Right lobe of liver (tissue), 6 donors: ENCODE data around the gene RMC1. TPM values are rescaled to one million over a fixed set of nuclear protein-coding genes. Genes with fewer than 3 reads are reported as not detected.

Experiments used
- ATAC-seq, 4 donors: fragments of 200-7000 bp; cut with Tn5 transposase; one replicate each; pipeline ENCODE4 v1.9.1; 2020; ENCODE audit warnings: mild to moderate bottlenecking in 4 of 4, moderate library complexity in 4 of 4
- DNase-seq, 3 donors: peaks; one replicate each; pipeline ENCODE4 v3.0.0-alpha.2; 2020
- H3K27ac ChIP-seq, 3 donors: fragments of 200-600 bp; one replicate each; pipeline ENCODE4 v1.8.0; 2022
- H3K27me3 ChIP-seq, 2 donors: fragments of 200-600 bp; one replicate each; pipeline ENCODE4 v1.8.0; 2022
- H3K36me3 ChIP-seq, 4 donors: fragments of 200-600 bp; sonication (generic) in 1 of 4; one replicate each; pipeline versions ENCODE4 v1.5.1 to v1.8.0; 2017 to 2022; ENCODE audit warnings: control low read depth in 1 of 4
- H3K4me1 ChIP-seq, 4 donors: fragments of 200-600 bp; sonication (generic) in 1 of 4; one replicate each; pipeline versions ENCODE4 v1.5.1 to v1.8.0; 2017 to 2022; ENCODE audit warnings: control low read depth in 1 of 4
- H3K4me3 ChIP-seq, 3 donors: fragments of 200-600 bp; one replicate each; pipeline ENCODE4 v1.8.0; 2022
- H3K9me3 ChIP-seq, 4 donors: fragments of 200-600 bp; sonication (generic) in 1 of 4; one replicate each; pipeline versions ENCODE4 v1.5.1 to v1.8.0; 2017 to 2022; ENCODE audit warnings: control low read depth in 1 of 4
- POLR2A ChIP-seq: fragments of 450-650 bp; IDR thresholded peaks from one replicate; pipeline ENCODE4 v1.6.1; 2017; ENCODE audit warnings: antibody characterized with exemption, mild to moderate bottlenecking
- WGBS: methylation state at CpG from one replicate; pipeline ENCODE4 v1.1.6; 2018; ENCODE audit warnings: low coverage, low lambda C conversion rate; ENCODE audit not compliant: insufficient coverage; ENCODE audit errors: missing lambda C conversion rate; 5-methylcytosine and 5-hydroxymethylcytosine counted together
- intact Hi-C, 2 donors: fragments of 100-400 bp; cut with DNase I; formaldehyde crosslinking; loops; one replicate each; pipeline versions ENCODE4 v1.11.2 to v1.14.1; 2022
- total RNA-seq, 6 experiments: library from RNA; depleted of rRNA in 2 of 6; stranded (reverse); fragments of >200 nt in 2 of 6; fragmentation: NEBNext Ultra II Directional in 3 of 6; extraction: Animal tissue kit (Norgen Biotek cat#: 25700) in 3 of 6; gene quantifications; one replicate each; pipeline versions ENCODE4 v1.1.0 to v1.2.4, GENCODE V29; 2016 to 2023
- TF ChIP-seq, protein P1 (sequence below), 4 donors: fragments of 200-600 bp in 3 of 4; fragments of 450-650 bp in 1 of 4; IDR thresholded peaks; one replicate each; pipeline versions ENCODE4 v1.5.1 to v1.8.0; 2016 to 2022; ENCODE audit warnings: antibody characterized with exemption in 4 of 4, mild to moderate bottlenecking in 2 of 4
- donor health status: DM: no; HTN: yes; CAD: no.
- donor health status: DM: no; HTN: no; CAD: no.
- donor health status: DM: no; HTN: no; CAD: no.
- donor health status: DM: no; HTN: yes; CAD: no.
- donor health status: DM: no; HTN: yes; CAD: no.

The RMC1 gene
- total RNA-seq, 6 experiments from 2014 or later = 16.8 to 24.5 (median 21.9) TPM

- Histone ChIP-seq H3K27me3 (no peaks in the 10 kb centered on the region), H3K9me3 (no peaks in the 10 kb centered on the region), H3K36me3 (peaks cover 0 to 50% (median 22%) of the 10 kb centered on the region in 4 donors), H3K4me3 (no peak overlapping the region), H3K27ac (peak overlapping the region in 1 of 3 donors; percentile 68), H3K4me1 (peaks cover 0 to 15% (median 0%) of the 10 kb centered on the region in 4 donors)
- peak; percentile 97 to 99 (median 98) for ATAC-seq
- DNase-seq = peak; percentile 71 to 80 (median 71)
- intact Hi-C loops = loop anchor here in 1 of 2 donors (5.0 kb wide), 1 partner anchor 71 kb away; the partner anchor contains the start of gene NPC1
- 32% methylated on average over 16 of the region's 17 CpGs for WGBS
- TF ChIP-seq, protein P1, sequence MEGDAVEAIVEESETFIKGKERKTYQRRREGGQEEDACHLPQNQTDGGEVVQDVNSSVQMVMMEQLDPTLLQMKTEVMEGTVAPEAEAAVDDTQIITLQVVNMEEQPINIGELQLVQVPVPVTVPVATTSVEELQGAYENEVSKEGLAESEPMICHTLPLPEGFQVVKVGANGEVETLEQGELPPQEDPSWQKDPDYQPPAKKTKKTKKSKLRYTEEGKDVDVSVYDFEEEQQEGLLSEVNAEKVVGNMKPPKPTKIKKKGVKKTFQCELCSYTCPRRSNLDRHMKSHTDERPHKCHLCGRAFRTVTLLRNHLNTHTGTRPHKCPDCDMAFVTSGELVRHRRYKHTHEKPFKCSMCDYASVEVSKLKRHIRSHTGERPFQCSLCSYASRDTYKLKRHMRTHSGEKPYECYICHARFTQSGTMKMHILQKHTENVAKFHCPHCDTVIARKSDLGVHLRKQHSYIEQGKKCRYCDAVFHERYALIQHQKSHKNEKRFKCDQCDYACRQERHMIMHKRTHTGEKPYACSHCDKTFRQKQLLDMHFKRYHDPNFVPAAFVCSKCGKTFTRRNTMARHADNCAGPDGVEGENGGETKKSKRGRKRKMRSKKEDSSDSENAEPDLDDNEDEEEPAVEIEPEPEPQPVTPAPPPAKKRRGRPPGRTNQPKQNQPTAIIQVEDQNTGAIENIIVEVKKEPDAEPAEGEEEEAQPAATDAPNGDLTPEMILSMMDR (IDR thresholded peaks at IDR 0.05) = peak; percentile 80 to 94 (median 90)
- no peak for TF ChIP-seq POLR2A
Measured at GRCh38 chr18:23515911-23516546, 12.7 kb downstream of the RMC1 start.

GRCh38 chr18:23519734-23520133, 16.4 kb downstream of the RMC1 start:
- Histone ChIP-seq H3K27me3 (no peaks in the 10 kb centered on the region), H3K27ac (no peak overlapping the region), H3K9me3 (no peaks in the 10 kb centered on the region), H3K4me3 (no peak overlapping the region), H3K36me3 (peaks cover 0 to 61% (median 32%) of the 10 kb centered on the region in 4 donors), H3K4me1 (peaks cover 0 to 16% (median 0%) of the 10 kb centered on the region in 4 donors)
- ATAC-seq (peak in 1 of 4 donors; percentile 16), DNase-seq (no peak)
- intact Hi-C loops = loop anchor here (5.0 to 10.0 kb wide), 2 partner anchors 55 to 68 kb away; partner anchors contain the start of gene NPC1 (in 1 of the 2)
- 63% methylated on average over 1 of the region's 4 CpGs for WGBS
- no peak for TF ChIP-seq POLR2A
- TF ChIP-seq, protein P1 (IDR thresholded peaks at IDR 0.05) = no peak

- no peak for DNase-seq
- WGBS = 91% methylated on average over 7 of the region's 7 CpGs
- no peaks in the 10 kb centered on the region for H3K27me3 ChIP-seq
- peaks cover 0 to 4% (median 0%) of the 10 kb centered on the region in 4 donors for H3K4me1 ChIP-seq
- H3K9me3 ChIP-seq = no peaks in the 10 kb centered on the region
- ATAC-seq = no peak
- H3K4me3 ChIP-seq = no peak overlapping the region
- H3K36me3 ChIP-seq = peaks cover 0 to 68% (median 33%) of the 10 kb centered on the region in 4 donors
- intact Hi-C loops = loop anchor here in 1 of 2 donors (10.0 kb wide), 1 partner anchor 54 kb away; no protein-coding TSS in a partner anchor
- no peak overlapping the region for H3K27ac ChIP-seq
- TF ChIP-seq, protein P1 (IDR thresholded peaks at IDR 0.05) = no peak
- no peak for TF ChIP-seq POLR2A
Measured at GRCh38 chr18:23521271-23521670, 18.0 kb downstream of the RMC1 start.

DNA sequence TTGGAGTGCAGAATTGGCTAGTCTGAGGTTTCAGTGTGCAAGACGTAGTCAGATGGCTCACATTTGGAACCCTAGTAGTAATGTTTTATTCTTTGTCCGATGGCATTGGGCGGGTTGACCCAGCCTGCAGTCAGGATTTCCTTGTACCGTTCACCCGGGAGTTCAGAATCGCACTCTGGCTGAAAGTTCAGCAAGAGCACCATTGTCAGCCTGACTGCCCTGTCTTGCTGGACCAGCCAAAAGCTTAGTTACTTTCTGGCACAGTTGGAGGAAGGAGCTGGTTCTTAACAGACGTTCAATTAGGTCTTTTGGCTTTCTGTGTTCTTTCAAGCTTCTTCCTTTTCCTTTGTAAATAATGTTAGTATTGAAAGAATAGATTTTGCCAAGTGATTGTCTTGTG, 18.6 kb downstream of the RMC1 start:
- TF ChIP-seq, protein P1 (IDR thresholded peaks at IDR 0.05) = no peak
- no peak for TF ChIP-seq POLR2A
- H3K4me3 ChIP-seq = no peak overlapping the region
- intact Hi-C loops = loop anchor here in 1 of 2 donors (10.0 kb wide), 1 partner anchor 53 kb away; no protein-coding TSS in a partner anchor
- peaks cover 0 to 70% (median 32%) of the 10 kb centered on the region in 4 donors for H3K36me3 ChIP-seq
- H3K27ac ChIP-seq = peak overlapping the region in 1 of 3 donors; percentile 0
- peaks cover 0 to 4% (median 0%) of the 10 kb centered on the region in 4 donors for H3K4me1 ChIP-seq
- no peaks in the 10 kb centered on the region for H3K9me3 ChIP-seq
- H3K27me3 ChIP-seq = no peaks in the 10 kb centered on the region
- no peak for DNase-seq
- no peak for ATAC-seq
- WGBS = 63% methylated on average over 2 of the region's 7 CpGs
